Adrenal gland (tissue), 12 donors: Measurements from ENCODE around the gene SORBS1. TPM values are rescaled to one million over a fixed set of nuclear protein-coding genes. Genes with fewer than 3 reads are reported as not detected.

ENCODE experiments used
- DNase-seq, 7 donors: peaks; one replicate each; pipeline ENCODE4 v3.0.0-alpha.2; 2019 to 2020
- H3K27ac ChIP-seq, 5 donors: fragments of 200-600 bp; sonication (generic) in 4 of 5; 1 replicate in 3 of 5; 2 replicates in 2 of 5; pipeline versions ENCODE4 v1.5.1 to v1.8.0; 2016 to 2020; ENCODE audit warnings: mild to moderate bottlenecking in 1 of 5
- H3K27me3 ChIP-seq: fragments of 200-600 bp; 2 replicates; pipeline ENCODE4 v1.8.0; 2021
- H3K36me3 ChIP-seq, 2 donors: fragments of 200-600 bp; replicated peaks in 1 of 2; 1 replicate in 1 of 2; 2 replicates in 1 of 2; pipeline versions ENCODE4 v1.5.1 to v1.8.0; 2018 to 2022
- H3K4me1 ChIP-seq, 2 donors: fragments of 200-600 bp; replicated peaks in 1 of 2; 1 replicate in 1 of 2; 2 replicates in 1 of 2; pipeline versions ENCODE4 v1.5.1 to v1.8.0; 2018 to 2021
- H3K4me3 ChIP-seq, 4 donors: fragments of 200-600 bp; sonication (generic) in 3 of 4; one replicate each; pipeline ENCODE4 v1.5.1; 2016 to 2018
- H3K9me3 ChIP-seq, 3 donors: fragments of 200-600 bp; sonication (generic) in 1 of 3; replicated peaks in 1 of 3; 1 replicate in 2 of 3; 2 replicates in 1 of 3; pipeline versions ENCODE4 v1.5.1 to v1.8.0; 2016 to 2021
- POLR2A ChIP-seq, 2 donors: fragments of 450-650 bp; IDR thresholded peaks; one replicate each; pipeline ENCODE4 v1.6.1; 2017; ENCODE audit warnings: antibody characterized with exemption in 2 of 2, mild to moderate bottlenecking in 2 of 2, moderate library complexity in 1 of 2
- WGBS, 4 donors: extraction: QIAGEN DNeasy Blood & Tissue Kit in 2 of 4; methylation state at CpG; one replicate each; pipeline versions ENCODE4 v1.1.5 to v1.1.7; 2013 to 2017; 5-methylcytosine and 5-hydroxymethylcytosine counted together
- intact Hi-C, 2 donors: fragments of 100-400 bp; cut with DNase I; formaldehyde crosslinking; loops; one replicate each; pipeline versions ENCODE4 v1.14.1 to v1.15.0; 2022 to 2023
- polyA plus RNA-seq, 3 donors: library from polyadenylated mRNA; stranded (reverse); fragments of 200-250 nt in 2 of 3; fragments of 350-450 nt in 1 of 3; fragmentation: Illumina TruSeq in 1 of 3; extraction: RNeasy Lipid Tissue Mini Kit (QIAGEN cat#74804) in 1 of 3; gene quantifications; one replicate each; pipeline ENCODE4 v1.2.3, GENCODE V29; 2013 to 2014
- total RNA-seq, 9 donors: library from RNA; depleted of rRNA in 4 of 9; stranded (reverse); fragments of >200 nt in 4 of 9; fragments of 120-200 nt in 1 of 9; fragmentation: NEBNext Ultra II Directional in 1 of 9; extraction: Animal tissue kit (Norgen Biotek cat#: 25700) in 1 of 9; gene quantifications; one replicate each; pipeline versions ENCODE4 v1.1.0 to v1.2.4, GENCODE V29; 2013 to 2023
- TF ChIP-seq, protein P1 (sequence below), 6 experiments: fragments of 450-650 bp in 4 of 6; fragments of 200-600 bp in 2 of 6; sonication (generic) in 1 of 6; IDR thresholded peaks; 1 replicate in 5 of 6; 2 replicates in 1 of 6; pipeline versions ENCODE4 v1.5.1 to v1.8.0; 2016 to 2021; ENCODE audit warnings: antibody characterized with exemption in 6 of 6, mild to moderate bottlenecking in 2 of 6, moderate library complexity in 1 of 6
- donor health status: healthy with polysubstance abuse.
- donor health status: Bipolar disorder and iron deficiency.
- donor health status: DM: yes; HTN: yes; CAD: no.
- donor health status: DM: no; HTN: no; CAD: no.
- donor health status: DM: no; HTN: no; CAD: no.
- donor health status: DM: yes; HTN: yes; CAD: no.

The SORBS1 gene
- total and polyA plus RNA-seq, 12 donors, result 9.5 to 43.4 (median 19.0) TPM

DNA sequence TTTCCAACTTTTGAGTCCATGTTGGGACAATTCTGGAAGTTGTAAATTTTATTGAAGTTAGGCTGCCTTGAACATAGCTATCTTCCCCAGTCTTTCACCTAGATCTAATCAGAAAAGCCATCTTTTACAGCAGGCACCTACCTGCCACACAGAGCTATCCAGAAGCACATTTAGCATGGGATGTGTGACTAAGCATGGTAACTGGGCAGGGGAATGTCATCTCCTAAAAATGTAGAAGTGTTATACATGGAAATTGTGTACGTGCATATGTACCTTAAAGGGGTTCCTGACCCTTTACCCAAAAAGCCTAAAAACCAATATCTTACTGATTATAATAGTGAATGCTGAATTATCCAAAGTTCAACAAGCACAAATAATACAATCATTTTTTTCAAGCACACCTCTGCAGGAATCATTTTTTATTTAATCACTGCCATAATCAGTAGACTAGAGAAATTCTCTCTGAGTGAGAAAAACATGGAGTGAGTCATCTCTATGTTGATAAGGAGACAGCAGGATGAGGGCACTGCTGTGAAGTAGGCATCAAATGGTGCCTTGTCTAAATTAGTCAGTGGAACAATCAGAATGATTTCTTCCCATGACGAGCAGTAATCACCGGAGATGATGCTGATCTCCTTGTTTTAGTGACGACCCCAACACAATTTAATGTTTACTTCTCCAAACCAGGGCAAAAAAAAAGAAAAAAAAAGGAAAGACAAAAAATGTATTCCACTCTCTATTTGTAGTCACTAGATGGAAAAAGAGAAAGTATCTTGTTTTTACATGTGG, 75.9 kb downstream of the SORBS1 start:
- TF ChIP-seq, protein P1, sequence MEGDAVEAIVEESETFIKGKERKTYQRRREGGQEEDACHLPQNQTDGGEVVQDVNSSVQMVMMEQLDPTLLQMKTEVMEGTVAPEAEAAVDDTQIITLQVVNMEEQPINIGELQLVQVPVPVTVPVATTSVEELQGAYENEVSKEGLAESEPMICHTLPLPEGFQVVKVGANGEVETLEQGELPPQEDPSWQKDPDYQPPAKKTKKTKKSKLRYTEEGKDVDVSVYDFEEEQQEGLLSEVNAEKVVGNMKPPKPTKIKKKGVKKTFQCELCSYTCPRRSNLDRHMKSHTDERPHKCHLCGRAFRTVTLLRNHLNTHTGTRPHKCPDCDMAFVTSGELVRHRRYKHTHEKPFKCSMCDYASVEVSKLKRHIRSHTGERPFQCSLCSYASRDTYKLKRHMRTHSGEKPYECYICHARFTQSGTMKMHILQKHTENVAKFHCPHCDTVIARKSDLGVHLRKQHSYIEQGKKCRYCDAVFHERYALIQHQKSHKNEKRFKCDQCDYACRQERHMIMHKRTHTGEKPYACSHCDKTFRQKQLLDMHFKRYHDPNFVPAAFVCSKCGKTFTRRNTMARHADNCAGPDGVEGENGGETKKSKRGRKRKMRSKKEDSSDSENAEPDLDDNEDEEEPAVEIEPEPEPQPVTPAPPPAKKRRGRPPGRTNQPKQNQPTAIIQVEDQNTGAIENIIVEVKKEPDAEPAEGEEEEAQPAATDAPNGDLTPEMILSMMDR (IDR thresholded peaks at IDR 0.05), result no peak
- TF ChIP-seq POLR2A (IDR thresholded peaks at IDR 0.05), result no peak
- no peak for DNase-seq
- no peaks in the 10 kb centered on the region for H3K27me3 ChIP-seq
- intact Hi-C loops, result no loop called here
- peaks cover 0 to 9% of the 10 kb centered on the region in 2 donors for H3K4me1 ChIP-seq
- H3K9me3 ChIP-seq, result no peaks in the 10 kb centered on the region
- no peak overlapping the region for H3K4me3 ChIP-seq
- H3K27ac ChIP-seq, result peak overlapping the region in 1 of 5 donors; percentile 24
- H3K36me3 ChIP-seq, result no peaks in the 10 kb centered on the region
- 60 to 68% (median 62%) methylated on average over 4 of the region's 4 CpGs for WGBS, 4 donors

DNA sequence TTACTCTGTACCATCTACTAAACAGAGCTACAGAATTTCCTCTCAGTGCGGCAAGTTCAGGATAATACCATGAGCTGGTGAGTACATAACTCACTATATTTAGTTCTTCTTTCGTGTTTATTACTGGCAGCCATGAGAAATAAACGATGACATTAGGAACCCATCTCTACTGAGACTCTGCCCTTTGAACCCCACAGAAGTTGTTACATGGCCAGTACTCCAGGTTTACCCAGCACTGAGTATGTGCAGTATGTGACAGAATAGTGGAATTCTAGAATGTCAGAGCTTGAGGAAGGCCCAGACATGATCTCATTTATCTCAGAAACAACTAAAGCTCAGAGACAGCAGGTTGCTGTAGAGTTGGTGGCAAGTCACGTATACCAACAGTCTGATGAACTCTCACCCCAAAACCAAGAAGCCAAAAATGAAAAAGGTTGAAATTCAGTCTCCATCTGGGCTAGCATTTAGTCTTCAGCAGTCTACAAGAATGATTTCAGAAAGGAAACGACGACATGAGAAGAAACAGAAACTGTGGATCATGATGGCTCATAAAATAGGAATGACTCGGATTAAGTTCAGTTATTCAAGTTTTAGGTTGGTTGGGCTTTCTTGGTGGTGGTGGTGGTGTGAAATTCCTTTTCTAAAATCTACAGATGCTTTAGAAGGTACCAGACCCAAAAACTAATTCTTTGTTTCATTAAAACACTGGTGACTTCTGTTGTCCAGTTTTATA, 78.5 kb downstream of the SORBS1 start:
- no peaks in the 10 kb centered on the region for H3K36me3 ChIP-seq
- no peaks in the 10 kb centered on the region for H3K9me3 ChIP-seq
- H3K4me1 ChIP-seq, result peaks cover 0 to 9% of the 10 kb centered on the region in 2 donors
- no peaks in the 10 kb centered on the region for H3K27me3 ChIP-seq
- no peak for DNase-seq
- H3K4me3 ChIP-seq, result no peak overlapping the region
- intact Hi-C loops, result no loop called here
- no peak overlapping the region for H3K27ac ChIP-seq
- 90 to 94% (median 91%) methylated on average over 7 of the region's 7 CpGs for WGBS, 4 donors
- TF ChIP-seq POLR2A (IDR thresholded peaks at IDR 0.05), result no peak
- TF ChIP-seq, protein P1 (IDR thresholded peaks at IDR 0.05), result no peak

DNA sequence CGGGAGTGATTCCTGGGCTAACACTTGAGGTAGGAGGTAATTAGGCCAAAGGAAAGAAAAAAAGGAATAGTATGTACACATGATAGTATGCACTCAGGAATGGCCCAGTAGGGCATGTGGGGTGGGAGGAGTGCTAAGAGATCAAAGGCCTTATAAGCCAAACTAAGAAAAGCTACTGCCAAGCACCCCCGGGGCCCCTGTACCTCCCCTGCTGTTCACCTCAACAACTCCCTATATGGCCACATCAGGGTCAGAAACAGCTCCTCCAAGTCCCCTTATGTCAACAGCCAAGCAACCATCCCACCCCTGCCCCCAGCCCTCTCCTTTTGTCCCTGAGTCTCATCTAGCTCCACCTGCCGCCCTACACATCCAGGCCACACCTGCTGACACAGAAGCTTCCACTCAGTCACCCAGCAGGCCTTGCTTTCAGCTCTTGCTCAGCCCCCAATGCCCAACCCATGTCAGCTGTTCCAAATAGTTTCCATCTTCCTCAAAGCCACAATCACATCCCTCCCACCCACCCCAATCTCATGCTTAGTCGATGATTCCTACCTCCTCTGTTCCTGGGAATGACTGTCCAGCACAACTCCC, 80.2 kb downstream of the SORBS1 start:
- WGBS, 4 donors, result 80 to 92% (median 88%) methylated on average over 4 of the region's 4 CpGs
- no peaks in the 10 kb centered on the region for H3K27me3 ChIP-seq
- H3K9me3 ChIP-seq, result no peaks in the 10 kb centered on the region
- intact Hi-C loops, result no loop called here
- no peak for TF ChIP-seq POLR2A (IDR thresholded peaks at IDR 0.05)
- TF ChIP-seq, protein P1 (IDR thresholded peaks at IDR 0.05), result no peak
- no peaks in the 10 kb centered on the region for H3K36me3 ChIP-seq
- peaks cover 0 to 9% of the 10 kb centered on the region in 2 donors for H3K4me1 ChIP-seq
- peak overlapping the region in 1 of 5 donors; percentile 81 for H3K27ac ChIP-seq
- DNase-seq, result no peak
- no peak overlapping the region for H3K4me3 ChIP-seq
